RWPE1 (cell line): ENCODE data around the gene CYP3A5.
A peak's percentile ranks its signal among the peaks of the same experiment; 100 is the strongest.

ENCODE experiments used
- CTCF ChIA-PET: fragments of 350-600 bp; sonication (Branson Sonifier 250); formaldehyde crosslinking; extraction: SDS; loops from one replicate; lab custom pipeline; 2021; lab: Yijun Ruan, JAX
- POLR2A ChIA-PET: fragments of 400-600 bp; formaldehyde crosslinking; extraction: SDS; loops from one replicate; lab custom pipeline; 2020; ENCODE audit warnings: antibody characterized with exemption; ENCODE audit not compliant: low non-redundant PET; lab: Yijun Ruan, JAX
- DNase-seq: peaks from one replicate; pipeline ENCODE4 v3.0.0; 2012; ENCODE audit warnings: low spot score
- H3K27ac ChIP-seq: fragments of 450-650 bp; 2 replicates; pipeline ENCODE4 v1.5.1; 2017
- CTCF ChIP-seq: fragments of 450-650 bp; conservative IDR thresholded peaks from 2 replicates; pipeline ENCODE4 v1.5.1; 2017; ENCODE audit warnings: low read depth, mild to moderate bottlenecking

Gene CYP3A5

GRCh38 chr7:99679032-99679399, 780 bp downstream of the CYP3A5 start:
- H3K27ac ChIP-seq: no peak overlapping the region
- peak; percentile 69 for DNase-seq
- TF ChIP-seq CTCF: no peak
- POLR2A ChIA-PET: interaction anchor here (0.6 kb wide), 1 partner anchor 46 kb away, joined by 5 read pairs; no protein-coding TSS in a partner anchor
- CTCF ChIA-PET: no interaction called here

- ChIA-PET CTCF (no interaction called here), POLR2A (no interaction called here)
- no peak overlapping the region for H3K27ac ChIP-seq
- no peak for DNase-seq
- TF ChIP-seq CTCF: no peak
Measured at GRCh38 chr7:99677648-99678045, 2.1 kb downstream of the CYP3A5 start.

GRCh38 chr7:99677013-99677647, 2.7 kb downstream of the CYP3A5 start:
- CTCF ChIA-PET: no interaction called here
- TF ChIP-seq CTCF: no peak

GRCh38 chr7:99674995-99675742, 4.6 kb downstream of the CYP3A5 start:
- ChIA-PET POLR2A (no interaction called here), CTCF (no interaction called here)
- TF ChIP-seq CTCF: no peak
- no peak overlapping the region for H3K27ac ChIP-seq
- no peak for DNase-seq

More at GRCh38 chr7:99677013-99677647, 2.7 kb downstream of the CYP3A5 start:
- no peak overlapping the region for H3K27ac ChIP-seq
- DNase-seq: no peak
- POLR2A ChIA-PET: no interaction called here

- no peak for DNase-seq
- H3K27ac ChIP-seq: no peak overlapping the region
- CTCF ChIA-PET: no interaction called here
- POLR2A ChIA-PET: no interaction called here
- no peak for TF ChIP-seq CTCF
Measured at GRCh38 chr7:99672573-99672972, 7.2 kb downstream of the CYP3A5 start.

DNA sequence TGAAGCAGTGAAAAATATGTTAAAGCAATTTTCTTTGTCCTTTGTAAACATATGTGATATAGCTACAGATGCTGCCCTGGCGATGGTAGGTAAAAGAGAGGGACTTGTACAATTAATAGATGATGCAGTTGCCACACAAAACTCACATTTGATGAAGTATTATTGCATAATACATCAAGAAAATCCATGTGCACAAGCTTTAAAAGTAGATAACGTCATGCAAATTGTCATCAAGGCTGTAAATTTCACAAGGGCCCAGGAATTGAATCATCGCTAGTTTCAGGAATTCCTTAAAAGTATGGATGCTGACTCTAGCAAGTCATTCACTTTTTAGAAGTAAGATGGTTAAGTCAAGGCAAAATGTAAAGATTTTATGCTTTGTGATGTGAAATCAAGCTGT, 10.0 kb downstream of the CYP3A5 start:
- ChIA-PET CTCF (no interaction called here), POLR2A (no interaction called here)
- DNase-seq: no peak
- no peak overlapping the region for H3K27ac ChIP-seq
- TF ChIP-seq CTCF: no peak
